ENCODE measurements around the gene CERCAM. TPM values are rescaled to one million over a fixed set of nuclear protein-coding genes. Genes with fewer than 3 reads are reported as not detected.

Gene CERCAM
- total and polyA plus RNA-seq, 2 of the 13 experiments (the other 11 are each of a cell fraction or from before 2014, with no cell fraction given) = 9.0 to 17.1 TPM

GRCh38 chr9:128459011-128459410 is 38.4 kb downstream of the CERCAM start (continued):
- TF ChIP-seq TCF7 (IDR thresholded peaks at IDR 0.05; ENCODE audit: low read depth) (no peak), ZNF713 (CRISPR knock-in tag; IDR thresholded peaks at IDR 0.05) (no peak), ZNF737 (CRISPR knock-in tag; IDR thresholded peaks at IDR 0.05; ENCODE audit: borderline replicate concordance) (no peak), NR2F6 (IDR thresholded peaks at IDR 0.05) (no peak), NR2F6 (CRISPR knock-in tag; IDR thresholded peaks at IDR 0.05) (no peak), PHF20 (CRISPR knock-in tag; IDR thresholded peaks at IDR 0.05) (no peak)

GRCh38 chr9:128469070-128469469 is 48.4 kb downstream of the CERCAM start:
- CTCF ChIA-PET (ENCODE audit: low intra/inter-chr PET ratio, low total read pairs) = no interaction called here
- no peak for ATAC-seq
- WGBS (ENCODE audit: low lambda C conversion rate) = 96% methylated on average over 6 of the region's 7 CpGs
- Histone ChIP-seq H3K9me3 (ENCODE audit: low read length) (no peaks in the 10 kb centered on the region), H3K27ac (ENCODE audit: extremely low read length, insufficient read depth, low read length) (no peak overlapping the region), H3K9ac (ENCODE audit: insufficient read depth, low read depth, low read length) (no peak overlapping the region), H2AFZ (ENCODE audit: low read length) (no peak overlapping the region), H3K79me2 (ENCODE audit: insufficient read depth, low read length) (no peaks in the 10 kb centered on the region), H3K4me2 (ENCODE audit: low read depth, low read length) (no peak overlapping the region), H3K4me3 (replicated peaks in 1 of 3; ENCODE audit: insufficient read depth in 1 of 3, low read depth in 2 of 3, low read length in 3 of 3) (no peak overlapping the region), H3K36me3 (replicated peaks in 1 of 2; ENCODE audit: control insufficient read depth in 1 of 2, insufficient read depth in 2 of 2, low read length in 2 of 2) (peaks cover 6 to 35% of the 10 kb centered on the region in 2 experiments; a peak in 3 of 5 replicates), H3K27me3 (ENCODE audit: control insufficient read depth in 1 of 2, insufficient read depth in 2 of 2, low read length in 2 of 2) (no peaks in the 10 kb centered on the region), H3K4me1 (ENCODE audit: insufficient read depth, low read length) (no peaks in the 10 kb centered on the region), H4K20me1 (ENCODE audit: insufficient read depth, low read length) (no peaks in the 10 kb centered on the region)
- in situ Hi-C loops (cut with HindIII; ENCODE audit: extremely low pct_ligation_motif_present, low pct_unique_long_range_greater_than_20kb) = no loop called here
- intact Hi-C loops (cut with micrococcal nuclease; ENCODE audit: unreplicated experiment) = no loop called here
- no TSS peak for BruUV-seq (replicated peaks)
- no peak for FAIRE-seq
- DNase-seq (ENCODE audit: low spot score) = no peak
- POLR2A ChIA-PET = no interaction called here
- no peak for TF ChIP-seq ZSCAN29 (CRISPR knock-in tag; conservative IDR thresholded peaks at IDR 0.05)
- TF ChIP-seq DZIP1 (CRISPR knock-in tag; IDR thresholded peaks at IDR 0.05) = no peak
- TF ChIP-seq ZBTB37 (CRISPR knock-in tag; IDR thresholded peaks at IDR 0.05) = no peak
- TF ChIP-seq ZNF264 (CRISPR knock-in tag; IDR thresholded peaks at IDR 0.05) = no peak
- TF ChIP-seq ZZZ3 (CRISPR knock-in tag; IDR thresholded peaks at IDR 0.05; ENCODE audit: borderline replicate concordance) = no peak
- TF ChIP-seq ZNF17 (CRISPR knock-in tag; IDR thresholded peaks at IDR 0.05) = no peak
- no peak for TF ChIP-seq RCOR2 (CRISPR knock-in tag; IDR thresholded peaks at IDR 0.05)
- TF ChIP-seq SP5 (CRISPR knock-in tag; IDR thresholded peaks at IDR 0.05; ENCODE audit: borderline replicate concordance, low read depth) = no peak
- no peak for TF ChIP-seq ZFP90 (CRISPR knock-in tag; IDR thresholded peaks at IDR 0.05; ENCODE audit: borderline replicate concordance)
- TF ChIP-seq MXD4 (CRISPR knock-in tag; IDR thresholded peaks at IDR 0.05) = no peak
- no peak for TF ChIP-seq ZNF775 (CRISPR knock-in tag; IDR thresholded peaks at IDR 0.05; ENCODE audit: borderline replicate concordance)
- no peak for TF ChIP-seq MLLT10 (CRISPR knock-in tag; IDR thresholded peaks at IDR 0.05)
- no peak for TF ChIP-seq ZNF552 (CRISPR knock-in tag; IDR thresholded peaks at IDR 0.05; ENCODE audit: borderline replicate concordance)
- TF ChIP-seq EED (CRISPR knock-in tag; IDR thresholded peaks at IDR 0.05) = no peak

Data from HepG2 (cell line).